GM19240 (cell line): ENCODE results near the gene AGPAT4.

Source experiments
- DNase-seq: peaks from one replicate; pipeline ENCODE4 v3.0.0; 2011; ENCODE audit warnings: low spot score; ENCODE audit not compliant: insufficient read length

The AGPAT4 gene

GRCh38 chr6:161284653-161285052 is 10.8 kb upstream of the AGPAT4 start:
- DNase-seq = no peak

- DNase-seq = no peak
These were observed 7.2 kb upstream of the AGPAT4 start for GRCh38 chr6:161281092-161281491.

- DNase-seq = no peak
These were observed 6.0 kb upstream of the AGPAT4 start for GRCh38 chr6:161279677-161280415.

GRCh38 chr6:161276605-161277155 is 2.8 kb upstream of the AGPAT4 start:
- no peak for DNase-seq

- no peak for DNase-seq
These were observed 1.0 kb upstream of the AGPAT4 start for GRCh38 chr6:161274898-161275297.

- no peak for DNase-seq
These were observed 612 bp upstream of the AGPAT4 start for GRCh38 chr6:161274488-161274858.

GRCh38 chr6:161273274-161273751 is 548 bp downstream of the AGPAT4 start:
- no peak for DNase-seq

GRCh38 chr6:161272635-161273273 is 1.1 kb downstream of the AGPAT4 start:
- no peak for DNase-seq

GRCh38 chr6:161271343-161272030 is 2.4 kb downstream of the AGPAT4 start:
- DNase-seq = no peak

- no peak for DNase-seq
These were observed 3.7 kb downstream of the AGPAT4 start for GRCh38 chr6:161270116-161270515.

GRCh38 chr6:161269310-161269709 is 4.6 kb downstream of the AGPAT4 start:
- DNase-seq = no peak

GRCh38 chr6:161268531-161269210 is 5.2 kb downstream of the AGPAT4 start:
- no peak for DNase-seq

GRCh38 chr6:161266513-161267230 is 7.2 kb downstream of the AGPAT4 start:
- DNase-seq = no peak

GRCh38 chr6:161265975-161266374 is 7.9 kb downstream of the AGPAT4 start:
- DNase-seq = no peak

GRCh38 chr6:161265554-161265953 is 8.3 kb downstream of the AGPAT4 start:
- DNase-seq = no peak

GRCh38 chr6:161264181-161264580 is 9.7 kb downstream of the AGPAT4 start:
- DNase-seq = no peak

- no peak for DNase-seq
These were observed 12.0 kb downstream of the AGPAT4 start for GRCh38 chr6:161261816-161262215.

- DNase-seq = no peak
These were observed 12.5 kb downstream of the AGPAT4 start for GRCh38 chr6:161261325-161261724.

GRCh38 chr6:161259302-161259701 is 14.6 kb downstream of the AGPAT4 start:
- no peak for DNase-seq

- DNase-seq = no peak
These were observed 15.9 kb downstream of the AGPAT4 start for GRCh38 chr6:161257793-161258457.
